ENCODE measurements around the gene KCNMA1. TPM values are rescaled to one million over a fixed set of nuclear protein-coding genes. Genes with fewer than 3 reads are reported as not detected.
A peak's percentile ranks its signal among the peaks of the same experiment; 100 is the strongest.

Gene KCNMA1
- total RNA-seq, 1 donor from 2014 or later = 15.3 TPM

GRCh38 chr10:77229704-77230103 is 407.9 kb downstream of the KCNMA1 start:
- no peak for DNase-seq (ENCODE audit: low read depth)

GRCh38 chr10:77228559-77228958 is 409.0 kb downstream of the KCNMA1 start:
- no peak for DNase-seq (ENCODE audit: low read depth)

DNA sequence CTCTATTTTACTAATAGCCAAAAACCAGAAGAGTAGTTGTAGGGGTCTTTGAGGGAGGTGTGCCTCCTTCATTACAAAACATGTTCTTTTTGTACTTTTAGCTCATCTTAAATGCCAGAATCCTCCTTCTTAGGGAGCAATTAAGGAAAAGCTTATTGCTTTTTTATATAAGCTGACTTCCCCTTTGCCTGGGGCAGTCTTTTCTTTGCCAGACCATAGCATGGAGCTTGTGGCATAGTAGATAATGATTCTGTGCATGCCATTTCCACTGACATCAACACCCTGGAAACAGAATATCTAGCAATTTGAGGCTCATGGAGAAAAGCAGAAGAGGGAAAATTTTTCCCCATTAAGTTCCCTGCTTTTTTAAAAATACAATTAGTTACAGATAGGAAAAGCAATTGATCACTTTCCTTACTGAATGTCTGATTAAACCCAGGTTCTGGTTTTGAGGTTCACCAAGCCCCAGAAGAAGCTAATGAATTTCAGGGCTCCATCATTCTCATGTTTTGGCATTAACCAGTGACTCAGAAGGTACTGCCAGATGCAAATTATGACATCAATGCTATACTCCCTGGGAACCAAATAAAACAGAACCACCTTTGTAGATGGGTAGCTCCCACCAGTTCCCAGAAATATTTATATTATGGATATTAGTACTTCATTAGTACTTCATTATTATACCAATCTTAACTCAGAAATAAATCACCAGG is 410.6 kb downstream of the KCNMA1 start:
- no peak for DNase-seq (ENCODE audit: low read depth)

DNA sequence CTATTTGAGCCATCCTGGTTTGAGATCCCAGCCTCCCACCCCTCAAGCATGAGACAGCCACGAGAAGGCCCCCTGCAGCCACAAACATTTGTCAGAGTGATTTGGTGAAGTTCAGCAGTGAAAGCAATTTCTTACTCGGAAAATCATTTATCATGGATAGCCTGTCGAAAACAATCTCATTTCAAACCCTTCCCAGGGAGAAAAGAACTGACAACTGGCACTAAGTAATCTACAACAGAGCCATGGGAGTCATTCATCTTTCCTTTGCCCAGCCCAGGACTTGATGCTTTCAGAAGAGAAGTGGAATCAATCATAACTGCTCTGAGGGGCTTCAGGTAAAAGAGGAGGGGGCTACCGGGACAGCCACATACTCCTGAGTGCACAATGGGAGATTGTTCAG is 411.2 kb downstream of the KCNMA1 start:
- DNase-seq (ENCODE audit: low read depth) = no peak

- no peak for DNase-seq (ENCODE audit: low read depth)
These were observed 411.6 kb downstream of the KCNMA1 start for GRCh38 chr10:77226020-77226419.

DNA sequence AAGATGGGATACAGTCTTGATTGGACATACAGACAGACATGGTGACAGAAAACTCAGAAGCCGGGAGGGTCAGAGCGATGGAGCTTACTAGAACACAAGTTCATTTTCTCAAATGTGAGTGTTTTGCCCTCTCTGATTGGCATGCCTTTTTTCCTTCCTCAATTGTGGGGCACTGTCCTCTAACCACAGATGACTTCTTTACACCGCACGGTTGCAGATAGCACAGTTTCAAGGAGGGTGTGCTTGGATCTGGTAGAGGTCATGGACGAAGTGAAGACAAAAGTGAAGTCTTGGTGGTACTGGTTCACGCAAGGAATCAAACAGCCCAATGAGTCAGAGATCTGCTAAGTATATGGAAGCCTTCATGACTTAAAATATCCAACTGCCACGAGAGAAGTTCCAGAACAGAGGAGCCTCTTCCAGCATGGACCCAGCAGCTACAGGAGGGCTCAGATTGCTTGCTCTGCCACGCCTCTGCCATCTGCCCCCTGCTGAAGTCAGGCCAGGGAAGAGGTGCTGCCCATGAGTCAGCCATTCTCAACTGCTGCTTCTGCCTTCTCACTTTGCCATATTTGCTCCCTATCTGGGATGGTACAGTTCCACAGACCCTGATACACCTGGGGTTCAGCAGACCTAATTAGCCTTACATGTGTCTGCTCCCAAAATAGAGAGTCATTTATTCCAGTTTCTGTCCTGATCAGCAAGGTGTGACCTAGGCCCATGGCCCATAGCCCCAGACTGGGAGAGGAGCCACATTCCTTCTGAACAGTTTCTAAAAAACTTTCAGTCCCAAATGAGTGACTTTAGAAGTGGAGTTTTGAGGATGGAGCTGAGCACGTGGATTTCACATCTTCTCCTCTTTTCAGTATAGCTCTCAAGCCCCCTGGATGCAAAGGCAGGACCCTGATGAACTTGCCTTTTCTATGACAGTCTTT is 413.8 kb downstream of the KCNMA1 start:
- peak; percentile 84 for DNase-seq (ENCODE audit: low read depth)

- DNase-seq (ENCODE audit: low read depth) = peak; percentile 70
These were observed 417.5 kb downstream of the KCNMA1 start for GRCh38 chr10:77220150-77220549.

GRCh38 chr10:77219046-77219445 is 418.6 kb downstream of the KCNMA1 start:
- DNase-seq (ENCODE audit: low read depth) = no peak

DNA sequence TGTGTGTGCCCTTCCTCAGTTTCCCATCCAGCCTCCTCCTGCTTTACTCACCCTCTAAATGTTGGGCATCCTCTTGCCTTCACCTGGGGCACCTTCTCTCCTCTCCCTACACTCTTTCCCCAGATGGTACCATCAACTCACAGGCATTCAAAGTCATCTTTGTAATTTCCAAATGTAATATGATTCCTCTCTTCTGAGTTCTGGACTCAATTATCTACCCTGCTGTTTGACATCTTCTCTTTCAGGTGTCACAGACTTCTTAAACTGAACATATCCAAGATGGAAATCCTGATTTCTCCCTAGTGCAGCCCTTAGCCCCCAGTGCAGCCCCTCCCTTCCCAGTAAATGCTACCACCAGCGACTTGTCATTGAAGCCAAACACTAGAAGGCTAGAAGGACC is 422.8 kb downstream of the KCNMA1 start:
- no peak for DNase-seq (ENCODE audit: low read depth)

DNA sequence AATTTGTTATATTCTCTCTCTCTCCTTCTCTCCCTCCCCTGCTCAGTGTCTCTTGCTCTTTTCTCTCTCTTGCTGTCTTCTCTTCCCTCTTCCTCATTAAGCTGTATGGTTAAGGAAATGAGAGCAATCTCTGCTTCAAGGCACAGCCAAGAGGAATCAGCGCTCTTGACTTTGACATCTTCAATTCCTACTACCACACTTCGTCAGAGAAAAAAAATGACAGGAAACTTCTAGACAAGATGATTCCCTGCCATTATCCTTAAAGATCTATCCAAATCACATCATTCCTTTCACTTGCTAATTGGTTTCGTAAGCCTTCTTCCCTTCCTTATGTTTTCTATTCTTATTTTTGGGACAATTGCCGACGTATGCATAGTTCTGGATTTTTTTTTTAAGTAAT is 425.0 kb downstream of the KCNMA1 start:
- DNase-seq (ENCODE audit: low read depth) = no peak

DNA sequence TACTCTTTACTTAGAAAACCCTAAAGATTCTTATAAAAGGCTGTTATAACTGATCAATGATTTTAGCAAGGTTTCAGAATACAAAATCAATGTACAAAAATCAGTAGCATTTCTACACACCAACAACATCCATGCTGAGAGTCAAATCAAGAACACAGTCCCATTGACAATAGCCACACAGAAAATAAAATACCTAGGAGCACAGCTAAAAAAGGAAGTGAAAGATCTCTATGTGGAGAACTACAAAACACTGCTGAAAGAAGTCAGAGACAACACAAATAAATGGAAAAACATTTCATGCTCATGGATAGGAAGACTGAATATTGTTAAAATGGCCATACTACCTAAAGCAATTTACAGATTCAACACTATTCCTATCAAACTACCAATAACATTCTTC is 427.0 kb downstream of the KCNMA1 start:
- no peak for DNase-seq (ENCODE audit: low read depth)

DNA sequence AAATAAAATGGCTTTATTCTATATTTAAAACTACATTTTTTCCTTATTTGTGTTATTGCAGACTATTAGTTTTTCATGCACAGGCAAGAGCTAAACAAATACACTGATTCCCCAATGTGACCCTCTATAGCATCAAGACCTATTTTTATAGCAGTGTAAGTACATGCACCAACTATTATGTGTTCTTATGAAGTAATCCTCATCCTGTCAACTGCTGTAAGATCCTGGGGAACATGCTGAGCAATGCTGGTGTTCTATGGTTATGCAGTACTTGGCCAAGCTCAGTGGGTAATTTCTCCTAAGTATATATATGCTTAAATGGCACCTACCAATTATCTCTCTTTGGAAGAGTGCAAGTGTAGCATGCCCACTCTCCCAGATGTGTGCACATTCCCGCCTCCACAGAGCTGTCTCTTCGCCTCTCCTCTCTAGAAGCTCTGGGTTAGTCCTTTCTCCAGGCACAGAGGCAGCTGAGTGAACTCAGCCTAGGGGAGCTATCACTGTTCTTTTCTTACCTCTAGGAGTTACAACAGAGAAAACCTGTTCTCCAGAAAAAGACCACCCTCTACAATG is 428.8 kb downstream of the KCNMA1 start:
- no peak for DNase-seq (ENCODE audit: low read depth)

DNA sequence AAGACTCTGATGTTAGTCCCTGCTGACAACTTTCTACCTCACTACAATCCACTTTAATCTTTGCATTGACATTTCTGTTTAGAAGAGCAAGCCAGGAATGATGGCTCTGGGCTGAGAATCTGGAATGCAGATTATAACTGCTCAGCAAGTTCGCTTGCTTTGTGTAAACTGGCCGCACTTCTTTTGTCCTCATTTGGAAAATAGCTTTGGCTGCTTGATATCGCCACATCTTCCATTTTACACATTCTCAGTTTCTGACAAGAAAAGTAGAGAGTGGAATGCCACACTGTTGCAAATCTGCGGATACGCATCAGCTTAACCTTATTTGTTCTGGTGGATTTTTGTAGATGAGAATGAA is 429.8 kb downstream of the KCNMA1 start:
- DNase-seq (ENCODE audit: low read depth) = no peak

- no peak for DNase-seq (ENCODE audit: low read depth)
These were observed 430.3 kb downstream of the KCNMA1 start for GRCh38 chr10:77207182-77207827.

- DNase-seq (ENCODE audit: low read depth) = no peak
These were observed 432.5 kb downstream of the KCNMA1 start for GRCh38 chr10:77205135-77205534.

DNA sequence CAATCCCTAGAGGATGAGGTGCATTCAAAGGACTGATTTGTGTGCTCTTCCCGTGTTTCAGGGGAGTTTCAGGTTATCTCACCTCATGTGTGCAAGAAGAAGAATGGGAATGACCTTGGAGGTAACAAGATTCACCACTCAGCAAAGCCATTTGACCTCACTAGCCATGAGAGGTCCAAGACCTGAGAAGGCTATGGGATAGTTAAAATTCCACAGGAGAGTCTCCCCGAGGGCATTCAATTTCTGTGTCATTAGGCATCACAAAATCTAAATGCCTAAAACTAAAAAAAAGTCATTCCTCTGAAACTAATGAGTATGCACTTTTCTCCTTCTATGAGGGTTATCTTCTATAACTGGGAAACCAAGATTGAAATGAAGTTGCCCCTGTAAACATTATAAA is 433.4 kb downstream of the KCNMA1 start:
- DNase-seq (ENCODE audit: low read depth) = no peak

DNA sequence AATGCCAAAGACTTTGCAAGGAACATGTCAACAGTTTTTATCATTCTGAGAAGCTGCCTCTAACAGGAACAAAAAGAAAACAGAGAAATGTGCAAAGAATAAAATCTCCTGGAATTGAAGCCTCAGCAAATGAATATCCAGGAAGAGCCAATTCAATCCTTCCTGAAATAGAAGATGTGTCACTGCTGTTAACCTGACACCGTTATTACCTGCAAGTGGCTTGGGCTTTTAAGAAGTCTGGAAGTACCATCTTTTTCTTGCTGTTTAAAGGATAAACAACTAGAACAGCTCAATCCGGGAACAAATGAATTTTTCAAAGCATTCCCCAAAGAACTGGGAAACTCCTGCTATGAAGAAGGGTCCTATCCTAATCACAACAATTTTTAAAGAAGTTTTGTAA is 434.8 kb downstream of the KCNMA1 start:
- no peak for DNase-seq (ENCODE audit: low read depth)

- no peak for DNase-seq (ENCODE audit: low read depth)
These were observed 436.2 kb downstream of the KCNMA1 start for GRCh38 chr10:77201135-77202106.

- DNase-seq (ENCODE audit: low read depth) = no peak
These were observed 440.1 kb downstream of the KCNMA1 start for GRCh38 chr10:77197544-77197943.

DNA sequence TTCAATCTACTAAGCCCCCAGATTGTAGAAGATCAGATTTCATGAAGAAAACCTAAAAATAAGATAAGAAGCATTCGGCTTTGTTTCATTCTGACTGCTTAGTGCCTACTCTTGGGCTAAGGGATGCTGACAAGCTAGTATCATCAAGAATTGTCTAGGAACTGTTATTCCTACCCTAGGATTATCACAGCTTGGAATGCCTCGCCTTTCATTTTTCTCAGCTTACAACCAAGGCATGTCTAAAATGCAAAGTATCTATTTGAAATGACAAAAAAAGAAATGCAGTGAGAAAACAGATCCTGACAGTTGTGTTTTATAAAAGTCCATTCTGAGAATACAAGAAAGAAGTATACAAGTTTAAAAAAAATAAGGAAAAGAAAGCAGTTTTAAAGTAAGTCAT is 441.0 kb downstream of the KCNMA1 start:
- no peak for DNase-seq (ENCODE audit: low read depth)

DNA sequence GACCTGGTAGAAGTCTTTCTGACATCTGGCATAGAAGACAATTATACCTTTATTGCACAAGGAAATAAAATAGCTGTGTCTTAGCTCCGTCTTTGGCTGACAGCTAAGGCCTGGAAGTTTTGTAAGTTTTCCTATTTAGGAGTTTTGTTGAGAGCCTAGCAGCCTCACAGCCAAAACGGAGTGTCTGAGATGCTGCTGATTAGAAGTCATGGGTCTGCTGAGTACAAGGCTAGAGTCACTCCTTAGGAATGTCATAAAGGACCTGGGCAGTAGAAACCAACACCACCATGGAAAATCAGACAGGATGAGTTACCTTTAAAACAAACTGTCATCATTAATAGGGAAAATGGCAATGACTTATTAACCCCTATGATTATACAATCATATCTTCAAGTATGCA is 442.5 kb downstream of the KCNMA1 start:
- peak; percentile 49 for DNase-seq (ENCODE audit: low read depth)
